GM18498 (cell line): Measurements from ENCODE around the gene C2.
"Not testable (repeated sequence)": the region's sequence is repeated elsewhere in the genome, so short reads cannot be mapped to it uniquely, and the experiment has no call there.

Experiments
- ATAC-seq: cut with Tn5 transposase; IDR thresholded peaks from one replicate; pipeline ENCODE4 v1.9.1; 2021; ENCODE audit warnings: mild to moderate bottlenecking, moderate library complexity; ENCODE audit not compliant: unreplicated experiment

C2 gene

DNA sequence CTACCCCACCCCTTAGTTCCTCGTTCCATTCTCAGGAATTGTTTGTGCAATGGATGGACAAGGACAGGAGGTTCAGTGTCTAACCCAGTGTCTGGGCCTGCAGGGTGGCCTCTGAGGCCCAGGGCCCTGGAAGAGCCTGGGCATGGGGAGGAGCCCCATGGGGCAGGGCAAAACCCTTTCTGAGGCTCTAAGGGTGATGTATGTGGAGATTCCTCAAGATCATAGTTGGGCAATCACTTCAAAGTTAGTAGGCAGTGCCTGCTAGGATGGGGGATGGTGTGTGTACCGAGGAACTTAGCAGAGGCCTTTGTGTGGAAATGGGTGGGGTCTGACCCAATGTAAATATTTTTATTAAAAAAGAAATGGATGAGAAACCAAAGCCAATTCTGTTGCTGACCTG lies 6.7 kb upstream of the C2 start:
- ATAC-seq, result no peak

- no peak for ATAC-seq
Measured at GRCh38 chr6:31922942-31923341, 4.6 kb upstream of the C2 start.

DNA sequence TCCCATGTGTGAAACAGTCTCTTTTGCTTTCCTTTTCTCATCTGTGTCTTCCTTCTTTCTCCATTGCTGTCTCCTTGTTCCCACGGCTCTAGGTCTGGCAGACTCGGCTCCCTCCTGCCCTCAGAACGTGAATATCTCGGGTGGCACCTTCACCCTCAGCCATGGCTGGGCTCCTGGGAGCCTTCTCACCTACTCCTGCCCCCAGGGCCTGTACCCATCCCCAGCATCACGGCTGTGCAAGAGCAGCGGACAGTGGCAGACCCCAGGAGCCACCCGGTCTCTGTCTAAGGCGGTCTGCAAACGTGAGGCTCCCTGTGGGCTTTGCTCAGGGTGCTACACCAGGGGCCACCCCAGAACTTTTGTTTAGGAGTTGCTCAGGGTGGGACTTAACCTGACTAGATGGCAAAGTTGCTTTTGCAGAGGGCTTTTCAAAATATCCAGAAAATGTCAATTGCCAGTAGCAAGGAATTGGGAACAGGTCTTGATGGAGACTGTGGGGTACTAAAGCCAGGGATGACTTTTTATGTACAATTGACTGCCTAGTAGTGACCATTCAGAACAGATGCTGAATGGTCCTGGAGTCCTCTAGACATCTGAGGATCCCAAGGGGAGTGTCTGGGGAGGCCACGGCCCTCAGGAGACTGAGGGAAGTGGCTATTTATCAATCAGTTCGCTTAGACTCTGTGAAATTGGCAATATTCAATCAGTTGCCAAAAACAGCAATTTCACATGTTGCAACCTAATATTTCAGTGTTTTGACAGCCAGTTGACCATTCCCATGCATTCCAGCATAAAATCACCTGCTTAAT lies 550 bp downstream of the C2 start:
- ATAC-seq, result no peak

GRCh38 chr6:31928672-31928939 lies 1.1 kb downstream of the C2 start:
- no peak for ATAC-seq

DNA sequence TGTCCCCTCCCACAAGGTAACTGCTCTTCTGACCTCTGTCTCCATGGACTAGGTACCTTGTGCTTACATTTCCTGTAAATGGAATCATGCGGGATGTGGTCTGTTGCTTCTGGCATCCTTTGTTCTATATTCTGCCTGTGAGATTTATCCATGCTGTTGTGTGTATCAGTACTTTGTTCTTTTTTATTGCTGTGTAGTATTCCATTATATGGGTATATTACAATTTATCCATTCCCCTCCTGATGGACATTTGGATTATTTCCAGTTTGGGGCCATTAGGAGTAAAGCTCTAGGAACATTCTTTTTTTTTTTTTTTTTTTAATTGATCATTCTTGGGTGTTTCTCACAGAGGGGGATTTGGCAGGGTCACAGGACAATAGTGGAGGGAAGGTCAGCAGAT lies 3.4 kb downstream of the C2 start:
- no peak for ATAC-seq

GRCh38 chr6:31932137-31932536 lies 4.6 kb downstream of the C2 start:
- not testable (repeated sequence) for ATAC-seq

DNA sequence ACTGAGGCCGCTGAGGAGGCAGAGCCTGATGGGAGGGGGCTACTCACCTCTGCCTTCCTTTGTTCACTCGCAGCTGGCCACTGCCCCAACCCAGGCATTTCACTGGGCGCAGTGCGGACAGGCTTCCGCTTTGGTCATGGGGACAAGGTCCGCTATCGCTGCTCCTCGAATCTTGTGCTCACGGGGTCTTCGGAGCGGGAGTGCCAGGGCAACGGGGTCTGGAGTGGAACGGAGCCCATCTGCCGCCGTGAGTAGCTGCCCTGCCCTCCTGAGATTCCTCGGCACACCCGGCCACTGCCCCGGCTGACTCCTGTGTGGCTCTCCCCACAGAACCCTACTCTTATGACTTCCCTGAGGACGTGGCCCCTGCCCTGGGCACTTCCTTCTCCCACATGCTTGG lies 6.0 kb downstream of the C2 start:
- ATAC-seq, result no peak

GRCh38 chr6:31935021-31935420 lies 7.5 kb downstream of the C2 start:
- no peak for ATAC-seq

GRCh38 chr6:31935823-31936222 lies 8.3 kb downstream of the C2 start:
- no peak for ATAC-seq

- ATAC-seq, result no peak
Measured at GRCh38 chr6:31940256-31940664, 12.7 kb downstream of the C2 start.

DNA sequence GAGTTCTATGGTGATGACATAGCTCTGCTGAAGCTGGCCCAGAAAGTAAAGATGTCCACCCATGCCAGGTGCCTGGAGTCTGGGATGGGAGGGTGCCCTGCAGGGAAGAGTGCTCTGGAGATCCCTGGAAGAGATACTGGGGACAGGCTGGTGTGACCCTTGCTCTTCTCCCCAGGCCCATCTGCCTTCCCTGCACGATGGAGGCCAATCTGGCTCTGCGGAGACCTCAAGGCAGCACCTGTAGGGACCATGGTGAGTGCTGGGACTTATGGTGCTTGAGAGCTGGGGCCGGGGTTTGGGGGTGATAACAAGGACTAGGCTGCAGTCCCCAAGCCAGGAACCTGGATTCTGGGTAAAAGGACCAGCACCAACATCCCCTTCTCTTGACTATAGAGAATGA lies 16.2 kb downstream of the C2 start:
- no peak for ATAC-seq

GRCh38 chr6:31945154-31945506 lies 17.6 kb downstream of the C2 start:
- ATAC-seq, result no peak

DNA sequence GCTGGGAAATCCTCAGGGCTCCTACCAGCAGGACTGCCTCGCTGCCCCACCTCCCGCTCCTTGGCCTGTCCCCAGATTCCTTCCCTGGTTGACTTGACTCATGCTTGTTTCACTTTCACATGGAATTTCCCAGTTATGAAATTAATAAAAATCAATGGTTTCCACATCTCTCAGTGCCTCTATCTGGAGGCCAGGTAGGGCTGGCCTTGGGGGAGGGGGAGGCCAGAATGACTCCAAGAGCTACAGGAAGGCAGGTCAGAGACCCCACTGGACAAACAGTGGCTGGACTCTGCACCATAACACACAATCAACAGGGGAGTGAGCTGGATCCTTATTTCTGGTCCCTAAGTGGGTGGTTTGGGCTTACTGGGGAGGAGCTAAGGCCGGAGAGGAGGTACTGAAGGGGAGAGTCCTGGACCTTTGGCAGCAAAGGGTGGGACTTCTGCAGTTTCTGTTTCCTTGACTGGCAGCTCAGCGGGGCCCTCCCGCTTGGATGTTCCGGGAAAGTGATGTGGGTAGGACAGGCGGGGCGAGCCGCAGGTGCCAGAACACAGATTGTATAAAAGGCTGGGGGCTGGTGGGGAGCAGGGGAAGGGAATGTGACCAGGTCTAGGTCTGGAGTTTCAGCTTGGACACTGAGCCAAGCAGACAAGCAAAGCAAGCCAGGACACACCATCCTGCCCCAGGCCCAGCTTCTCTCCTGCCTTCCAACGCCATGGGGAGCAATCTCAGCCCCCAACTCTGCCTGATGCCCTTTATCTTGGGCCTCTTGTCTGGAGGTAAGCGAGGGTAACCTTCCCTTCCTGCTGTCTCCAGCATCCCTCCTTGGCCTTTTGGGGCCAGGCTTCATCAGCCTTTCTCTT lies 18.2 kb downstream of the C2 start, which contains the start of gene CFB:
TSS of gene CFB (plus strand) at position 589 of the 863 bp plus-strand sequence. CDS start at position 716, 127 bp downstream.
- ATAC-seq, result no peak

DNA sequence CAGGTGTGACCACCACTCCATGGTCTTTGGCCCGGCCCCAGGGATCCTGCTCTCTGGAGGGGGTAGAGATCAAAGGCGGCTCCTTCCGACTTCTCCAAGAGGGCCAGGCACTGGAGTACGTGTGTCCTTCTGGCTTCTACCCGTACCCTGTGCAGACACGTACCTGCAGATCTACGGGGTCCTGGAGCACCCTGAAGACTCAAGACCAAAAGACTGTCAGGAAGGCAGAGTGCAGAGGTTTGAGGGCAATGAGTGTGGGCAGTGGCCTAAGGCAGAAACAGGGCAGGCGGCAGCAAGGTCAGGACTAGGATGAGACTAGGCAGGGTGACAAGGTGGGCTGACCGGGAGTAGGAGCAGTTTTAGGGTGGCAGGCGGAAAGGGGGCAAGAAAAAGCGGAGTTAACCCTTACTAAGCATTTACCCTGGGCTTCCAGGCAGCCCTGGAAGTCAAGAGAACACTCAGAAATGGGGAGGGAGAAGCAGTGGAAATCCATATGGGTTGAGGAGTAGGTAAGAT lies 18.9 kb downstream of the C2 start:
- ATAC-seq, result no peak

DNA sequence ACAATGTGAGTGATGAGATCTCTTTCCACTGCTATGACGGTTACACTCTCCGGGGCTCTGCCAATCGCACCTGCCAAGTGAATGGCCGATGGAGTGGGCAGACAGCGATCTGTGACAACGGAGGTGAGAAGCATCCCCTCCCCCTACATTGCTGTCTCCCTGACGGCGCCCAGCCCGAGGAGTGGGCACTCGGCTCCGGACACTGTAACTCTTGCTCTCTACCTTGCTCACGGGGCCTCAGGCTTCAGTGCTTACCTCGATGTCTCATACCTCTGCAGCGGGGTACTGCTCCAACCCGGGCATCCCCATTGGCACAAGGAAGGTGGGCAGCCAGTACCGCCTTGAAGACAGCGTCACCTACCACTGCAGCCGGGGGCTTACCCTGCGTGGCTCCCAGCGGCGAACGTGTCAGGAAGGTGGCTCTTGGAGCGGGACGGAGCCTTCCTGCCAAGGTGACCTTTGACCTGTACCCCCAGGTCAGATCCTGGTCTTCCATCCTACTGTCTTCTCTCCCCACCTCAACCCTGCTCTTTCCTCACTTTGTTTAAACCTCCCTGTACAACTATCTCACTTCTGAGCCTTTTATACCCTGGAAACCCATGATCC lies 19.7 kb downstream of the C2 start:
- ATAC-seq, result no peak

GRCh38 chr6:31947864-31948263 lies 20.3 kb downstream of the C2 start:
- no peak for ATAC-seq

DNA sequence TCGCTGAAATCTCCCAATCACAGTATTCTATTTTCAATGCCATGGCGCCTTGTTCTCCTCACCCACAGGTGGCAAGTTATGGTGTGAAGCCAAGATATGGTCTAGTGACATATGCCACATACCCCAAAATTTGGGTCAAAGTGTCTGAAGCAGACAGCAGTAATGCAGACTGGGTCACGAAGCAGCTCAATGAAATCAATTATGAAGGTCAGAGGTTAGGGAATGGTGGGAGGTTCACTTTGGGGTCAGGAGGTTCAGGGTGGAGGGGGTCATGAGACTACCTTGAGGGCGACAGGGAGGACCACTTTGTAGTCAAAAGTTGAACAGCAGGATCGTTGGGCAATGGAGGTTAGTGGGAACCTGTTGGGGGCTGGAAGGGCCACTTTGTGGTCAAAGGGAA lies 20.8 kb downstream of the C2 start:
- no peak for ATAC-seq

DNA sequence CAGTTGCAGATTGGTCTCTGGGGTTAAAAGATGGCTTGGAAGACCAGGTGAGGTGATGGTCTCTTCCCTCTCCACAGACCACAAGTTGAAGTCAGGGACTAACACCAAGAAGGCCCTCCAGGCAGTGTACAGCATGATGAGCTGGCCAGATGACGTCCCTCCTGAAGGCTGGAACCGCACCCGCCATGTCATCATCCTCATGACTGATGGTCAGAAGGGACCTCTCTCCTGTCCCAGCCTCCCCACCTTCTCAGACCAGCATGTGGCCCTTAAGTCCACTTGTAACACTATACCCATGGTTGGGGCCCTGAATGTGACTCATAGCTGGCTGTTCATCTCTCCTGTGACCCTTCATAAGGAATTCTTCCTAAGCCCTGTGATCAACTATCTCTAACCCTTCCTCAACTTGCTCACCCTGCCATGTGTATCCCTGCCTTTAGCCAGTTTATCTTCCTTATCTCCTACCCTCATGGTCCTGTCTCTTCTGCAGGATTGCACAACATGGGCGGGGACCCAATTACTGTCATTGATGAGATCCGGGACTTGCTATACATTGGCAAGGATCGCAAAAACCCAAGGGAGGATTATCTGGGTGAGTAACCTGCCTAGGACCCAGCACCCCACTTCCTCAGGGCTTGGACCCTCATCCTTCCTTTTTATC lies 21.4 kb downstream of the C2 start:
- ATAC-seq, result no peak

- ATAC-seq, result no peak
Measured at GRCh38 chr6:31949926-31950548, 22.5 kb downstream of the C2 start.

GRCh38 chr6:31952140-31952805 lies 24.8 kb downstream of the C2 start:
- no peak for ATAC-seq
